GM18873 (cell line): Measurements from ENCODE around the gene CDKL5.

Experiments used
- ATAC-seq: cut with Tn5 transposase; IDR thresholded peaks from one replicate; pipeline ENCODE4 v1.9.1; 2021; ENCODE audit warnings: mild to moderate bottlenecking, moderate library complexity, moderate number of reproducible peaks; ENCODE audit not compliant: unreplicated experiment, low FRiP score

Gene CDKL5

DNA sequence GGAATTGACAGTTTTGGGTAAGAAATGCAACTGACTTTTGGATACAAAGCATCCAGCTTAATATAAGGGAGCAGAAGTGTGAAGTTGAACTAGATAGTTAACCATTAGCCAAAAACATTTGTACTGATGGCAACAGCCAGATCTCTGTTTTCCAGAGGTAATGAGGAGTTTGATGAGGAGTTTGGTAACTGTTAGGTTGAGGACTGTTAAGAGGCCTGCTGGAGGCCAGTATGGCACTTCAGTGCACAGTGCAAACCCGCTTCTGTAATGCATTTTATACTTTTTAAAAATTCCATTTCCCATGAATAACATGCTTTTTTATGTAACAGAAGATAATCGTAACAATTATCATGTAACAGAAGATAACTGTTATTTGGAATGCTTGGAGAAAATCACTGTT, 30.0 kb downstream of the CDKL5 start:
- ATAC-seq: no peak

DNA sequence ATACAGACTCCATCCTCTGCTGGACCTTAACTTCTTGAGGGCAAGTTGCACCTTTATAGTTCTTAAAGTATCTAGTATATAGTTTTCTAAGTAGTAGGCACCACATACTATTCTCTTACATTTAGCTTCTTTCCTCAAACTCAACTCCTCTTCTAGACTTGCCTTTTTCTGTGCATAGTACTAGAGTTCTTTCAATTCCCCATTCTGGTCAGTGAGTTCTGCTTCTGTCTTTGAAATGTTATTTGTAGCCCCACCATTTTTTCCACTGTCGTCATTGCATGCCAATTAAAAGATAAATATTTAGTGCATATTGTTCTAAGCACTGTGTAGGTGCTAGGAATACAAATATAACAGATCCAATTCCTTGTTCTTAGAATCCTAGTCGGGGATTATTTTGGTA, 31.6 kb downstream of the CDKL5 start:
- ATAC-seq: no peak

DNA sequence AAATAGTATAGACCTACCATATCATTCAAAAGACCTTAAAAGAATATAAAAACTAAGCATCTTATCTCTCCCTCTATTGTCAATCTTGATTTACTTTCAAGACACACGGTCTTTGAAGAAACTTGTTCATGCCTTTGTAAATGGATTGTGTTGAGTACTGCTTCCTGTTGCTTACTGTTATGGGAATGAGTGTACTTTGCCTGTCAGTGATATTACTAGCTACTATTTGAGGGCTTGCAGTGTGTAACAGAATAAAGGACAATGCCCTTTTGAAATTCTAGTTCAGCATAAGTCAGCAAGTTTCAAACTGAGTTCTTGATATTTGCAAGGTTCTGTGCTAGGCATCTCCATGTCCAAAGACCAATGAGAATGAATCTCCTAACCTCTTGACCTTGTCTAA, 36.0 kb downstream of the CDKL5 start:
- no peak for ATAC-seq

DNA sequence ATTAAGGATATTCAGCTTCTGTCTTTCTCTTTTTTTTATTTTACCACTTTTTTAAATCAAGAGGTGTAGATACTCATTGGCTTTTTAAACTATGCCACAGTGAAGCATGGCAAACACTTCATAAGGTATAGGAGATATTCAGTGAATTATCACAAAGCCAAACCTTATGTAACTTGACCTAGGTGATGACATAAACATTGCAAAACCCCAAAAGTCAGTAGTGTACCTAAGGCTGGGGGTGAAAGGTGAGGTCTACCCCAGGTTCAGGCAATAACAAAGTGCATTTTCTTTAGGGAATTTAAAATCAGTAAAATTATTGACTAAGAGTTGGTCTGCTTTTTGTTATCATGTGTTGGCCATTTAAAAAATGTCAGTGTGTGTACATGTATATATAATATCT, 39.1 kb downstream of the CDKL5 start:
- no peak for ATAC-seq

DNA sequence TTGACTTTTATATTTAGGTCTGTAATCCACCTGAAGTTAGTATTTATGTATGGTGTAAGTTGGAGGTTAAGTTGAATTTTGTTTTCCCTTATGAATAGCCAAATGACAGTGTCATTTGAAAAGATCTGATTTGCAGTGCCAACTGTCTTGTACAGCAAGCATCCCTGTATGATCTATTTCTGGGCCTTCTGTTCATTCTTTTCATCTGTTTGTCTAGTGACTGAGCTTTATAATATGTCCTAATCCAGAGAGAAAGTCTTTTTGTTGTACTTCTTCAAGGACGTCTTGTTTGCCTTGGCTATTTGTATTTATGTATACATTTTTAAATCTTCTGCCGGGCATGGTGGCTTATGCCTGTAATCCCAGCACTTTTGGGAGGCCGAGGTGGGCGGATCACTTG, 39.6 kb downstream of the CDKL5 start:
- ATAC-seq: no peak

DNA sequence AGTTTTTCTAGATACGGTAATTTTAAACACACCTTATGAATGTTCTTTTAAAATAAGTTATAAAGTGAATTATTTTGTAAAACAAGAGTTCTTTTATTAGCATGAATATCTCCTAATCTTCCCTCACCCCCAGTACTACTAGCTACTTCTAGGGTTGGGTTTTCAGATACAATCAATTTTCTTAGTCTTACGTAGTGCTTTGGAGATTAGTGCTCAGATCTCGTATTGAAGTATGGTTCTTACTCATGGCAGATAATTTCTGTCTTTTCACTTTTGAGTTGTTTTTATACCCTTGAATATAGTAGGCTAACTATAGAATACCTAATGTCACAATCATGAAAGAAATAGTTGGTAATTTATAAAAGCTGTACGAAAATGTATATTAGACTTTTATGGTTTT, 43.2 kb downstream of the CDKL5 start:
- ATAC-seq: no peak

DNA sequence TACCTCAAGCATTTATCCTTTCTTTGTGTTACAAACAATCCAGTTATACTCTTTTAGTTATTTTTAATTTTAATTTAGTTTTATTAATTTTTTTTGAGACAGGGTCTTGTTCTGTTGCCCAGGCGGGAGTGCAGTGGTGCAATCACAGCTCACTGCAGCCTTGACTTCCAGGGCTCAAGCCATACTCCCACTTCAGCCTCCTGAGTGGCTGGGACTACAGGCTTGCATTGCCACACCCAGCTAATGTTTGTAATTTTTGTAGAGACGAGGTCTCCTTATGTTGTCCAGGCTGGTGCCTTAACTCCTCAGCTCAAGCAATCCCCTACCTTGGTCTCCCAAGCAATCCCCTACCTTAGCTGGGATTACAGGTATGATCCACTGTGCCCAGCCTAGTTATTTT, 45.9 kb downstream of the CDKL5 start:
- ATAC-seq: no peak

DNA sequence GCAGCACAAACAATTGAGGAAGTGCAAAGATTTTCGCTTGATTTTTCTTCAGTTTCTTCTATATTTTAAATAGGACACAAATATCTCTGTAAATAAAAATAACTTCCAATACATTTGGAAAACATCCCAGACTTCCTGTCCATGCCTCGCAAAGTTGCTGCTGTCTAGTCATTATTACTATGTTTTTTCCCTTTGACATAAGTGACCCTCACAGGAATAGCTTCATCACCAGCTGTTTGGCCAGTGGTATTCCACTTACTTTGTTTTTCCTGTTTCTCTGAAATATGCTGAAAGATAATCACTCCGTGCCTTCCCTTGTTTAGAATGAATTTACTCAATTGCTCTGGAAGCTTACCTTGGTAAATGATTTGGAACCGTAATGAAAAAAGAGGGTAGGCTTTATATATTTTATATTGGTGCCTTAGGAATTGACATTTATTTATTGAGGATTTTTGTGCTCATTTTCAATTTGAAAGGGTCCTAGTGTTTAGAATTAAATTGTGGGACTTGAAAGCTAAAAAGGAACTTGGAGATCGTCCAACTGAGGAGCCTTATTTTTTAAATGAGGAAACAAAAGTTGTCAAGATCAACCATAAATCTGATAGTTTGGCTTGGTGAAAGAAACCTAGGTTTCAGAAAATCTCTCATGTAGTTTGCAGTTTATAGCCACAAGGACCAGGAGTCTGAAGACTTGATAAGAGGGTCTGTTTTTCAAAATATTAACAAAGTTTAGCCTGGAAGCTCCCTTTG, 65.6 kb downstream of the CDKL5 start:
- no peak for ATAC-seq

DNA sequence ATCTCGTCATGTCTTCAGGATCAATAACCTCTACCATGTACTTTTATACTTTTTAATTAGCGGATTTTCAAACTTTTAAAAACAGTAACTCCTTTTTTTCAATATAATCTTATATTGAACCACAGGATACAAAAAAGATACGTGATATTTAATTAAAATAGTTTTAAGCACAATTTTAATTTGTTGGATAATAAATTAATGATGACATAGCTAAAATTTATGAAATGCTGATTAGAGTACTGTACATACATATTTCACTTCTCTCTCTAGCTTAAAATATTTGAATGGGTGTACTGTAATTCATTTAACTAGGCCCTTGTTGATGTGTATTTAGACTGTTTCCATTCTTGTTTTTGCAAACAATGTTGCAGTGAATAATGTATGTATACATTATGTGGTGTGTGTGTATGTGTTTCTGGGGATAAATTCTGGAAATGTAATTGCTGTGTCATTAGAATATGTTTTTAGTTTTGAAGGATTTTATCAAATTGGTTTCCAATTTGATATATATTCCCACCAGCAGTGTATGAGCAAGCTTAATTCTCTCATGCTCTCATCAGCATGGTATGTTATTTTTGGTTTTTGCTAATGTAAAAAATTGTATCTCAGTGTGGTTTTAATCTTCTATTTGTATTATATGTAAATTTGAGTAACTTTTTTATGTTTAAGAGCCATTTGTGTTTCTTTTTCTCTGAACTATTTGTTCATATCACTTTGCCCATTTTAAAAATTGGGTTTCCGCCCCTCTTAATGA, 66.4 kb downstream of the CDKL5 start:
- no peak for ATAC-seq

DNA sequence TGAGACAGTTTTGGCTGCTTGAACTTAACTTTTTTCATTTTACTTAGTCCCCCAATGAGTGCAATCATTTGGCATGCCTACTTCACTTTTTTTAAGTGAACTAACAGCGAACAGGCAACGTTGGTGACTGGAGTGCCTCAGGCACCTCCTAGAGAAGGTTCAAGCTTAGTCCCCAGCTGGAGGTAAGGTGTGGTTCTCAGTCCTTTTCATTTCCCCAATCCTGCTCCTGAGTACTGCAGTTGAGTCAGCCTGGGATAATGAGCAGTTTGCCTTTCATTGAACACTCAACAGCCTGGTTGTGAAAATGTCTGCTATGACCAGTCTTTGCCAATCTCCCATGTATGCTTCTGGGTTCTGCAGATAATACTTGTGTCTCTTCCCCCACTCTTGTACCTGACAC, 109.5 kb downstream of the CDKL5 start:
- no peak for ATAC-seq

DNA sequence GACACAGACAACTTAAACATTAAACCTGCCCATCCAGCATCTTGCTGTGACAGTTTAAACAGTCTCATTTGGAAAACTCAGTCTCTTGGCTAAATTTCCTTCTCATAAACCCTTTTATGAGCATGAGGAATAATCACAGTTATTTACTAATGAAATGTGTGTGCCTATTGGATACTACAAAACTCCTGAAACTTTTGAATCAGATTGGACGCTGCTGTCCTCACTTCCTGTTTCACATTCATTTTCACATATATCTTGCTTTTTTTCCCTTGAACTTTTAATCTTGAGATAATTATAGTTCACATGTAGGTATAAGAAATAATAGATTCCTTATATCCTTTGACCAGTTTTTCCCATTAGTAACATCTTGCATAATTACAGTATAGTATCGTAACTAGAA, 111.7 kb downstream of the CDKL5 start:
- ATAC-seq: no peak

DNA sequence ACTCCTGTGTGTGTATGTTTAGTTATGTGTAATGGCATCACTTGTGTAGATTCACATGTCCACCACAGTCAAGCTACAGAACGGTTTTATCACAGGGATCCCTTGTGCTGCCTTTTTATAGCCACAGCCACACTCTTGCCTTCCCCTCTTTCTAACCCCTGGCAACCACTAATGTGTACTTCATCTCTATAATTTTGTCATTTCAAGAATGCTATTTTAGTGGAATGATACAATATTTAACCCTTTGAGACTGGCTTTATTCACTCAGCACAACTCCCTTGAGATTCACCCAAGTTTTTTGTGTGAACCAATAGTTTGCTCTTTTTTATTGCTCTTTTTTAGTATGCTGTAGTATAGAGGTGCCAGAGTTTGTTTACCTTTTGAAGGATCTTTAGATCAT, 112.1 kb downstream of the CDKL5 start:
- no peak for ATAC-seq

DNA sequence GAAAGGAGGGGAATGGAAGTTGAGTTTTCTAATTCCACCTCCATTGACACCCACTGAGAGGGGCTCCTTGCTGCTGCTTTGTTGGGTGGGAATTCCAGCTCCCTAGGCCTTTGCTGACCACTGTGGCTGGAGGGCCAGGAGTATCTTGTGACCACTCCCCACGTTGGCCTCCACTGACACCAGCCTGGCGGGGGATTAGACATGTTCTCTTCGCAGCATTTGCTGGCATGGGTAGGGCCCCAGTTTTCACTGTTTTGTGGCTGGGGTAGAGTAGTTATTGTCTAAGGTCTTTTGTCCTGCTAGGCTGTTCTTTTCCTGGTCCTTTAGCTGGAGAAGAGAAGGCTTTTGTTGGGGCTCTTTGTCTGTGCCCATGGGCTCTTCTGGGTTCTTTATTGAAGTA, 116.7 kb downstream of the CDKL5 start:
- no peak for ATAC-seq

DNA sequence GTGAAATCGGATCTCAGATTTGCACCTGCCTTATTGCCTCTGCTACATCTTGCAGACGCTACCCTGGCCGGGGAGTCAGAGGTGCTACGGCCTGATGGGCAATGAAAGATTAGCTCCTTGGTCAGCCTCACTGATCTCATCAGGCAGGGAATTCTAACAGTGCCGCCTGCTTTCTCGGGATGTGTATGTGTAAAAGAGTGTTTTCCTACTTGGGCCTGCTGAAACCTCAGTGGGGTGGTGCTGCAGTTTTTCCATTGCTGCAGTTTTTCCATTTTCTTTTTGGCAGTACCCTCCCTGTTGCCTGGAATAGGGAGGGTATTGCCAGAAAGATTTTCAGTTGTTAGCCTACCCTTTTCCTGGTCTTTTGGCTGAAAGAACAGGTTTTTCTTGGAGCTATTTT, 117.5 kb downstream of the CDKL5 start:
- ATAC-seq: no peak

DNA sequence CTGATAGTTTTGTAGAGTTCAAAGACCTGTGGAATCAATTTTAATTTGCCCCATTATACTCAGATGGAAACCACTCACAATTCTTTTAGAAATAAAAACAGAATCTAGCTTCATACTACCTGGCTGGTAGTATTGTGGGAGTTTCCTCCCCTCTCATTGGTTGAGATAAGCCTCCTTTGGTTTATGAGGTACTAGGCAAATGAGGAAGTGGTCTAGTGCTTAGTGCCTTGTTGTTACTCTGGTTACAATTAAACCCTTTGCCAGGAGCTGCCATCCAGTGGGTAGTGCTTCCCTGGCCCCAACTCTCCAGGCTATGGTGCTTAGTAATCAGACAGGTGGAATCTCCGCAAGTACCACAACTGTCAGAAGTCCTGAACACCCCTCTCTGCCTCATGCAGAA, 118.3 kb downstream of the CDKL5 start:
- no peak for ATAC-seq

DNA sequence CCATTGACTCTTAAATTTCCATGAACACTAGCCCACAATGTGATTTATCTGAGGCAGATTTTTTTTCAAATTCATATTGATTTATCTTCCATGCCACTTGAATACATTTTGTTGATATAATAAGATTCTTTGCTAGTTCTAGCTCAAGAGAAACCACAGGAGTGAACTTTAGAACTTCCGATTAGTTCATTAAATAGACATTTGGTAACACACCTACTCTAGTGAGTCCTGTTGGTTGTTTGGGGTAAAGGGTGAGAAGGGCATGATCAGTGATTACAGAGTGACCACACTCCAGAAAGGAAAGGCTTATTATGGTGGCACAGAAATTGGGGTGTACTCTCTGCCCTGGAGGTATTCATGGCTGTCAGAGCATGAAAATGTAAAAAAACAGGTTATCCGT, 120.4 kb downstream of the CDKL5 start:
- no peak for ATAC-seq

DNA sequence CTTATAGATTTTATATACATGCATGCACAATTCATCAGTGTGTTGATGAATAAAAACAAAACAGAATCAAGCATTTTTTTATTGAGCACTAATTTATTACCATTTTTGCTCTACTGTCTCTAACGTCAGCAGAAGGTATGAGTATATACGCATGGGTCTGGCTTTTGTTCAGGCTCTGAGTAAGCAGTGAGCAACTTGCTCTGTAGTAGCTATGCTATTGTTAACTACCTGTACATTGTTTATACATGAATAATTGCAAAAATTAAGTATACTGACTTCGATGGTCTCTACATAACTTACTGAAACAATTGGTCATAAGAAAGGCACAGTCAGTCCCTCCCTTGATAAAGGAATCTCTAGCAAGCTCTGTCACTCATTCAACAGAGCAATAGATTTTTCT, 123.6 kb downstream of the CDKL5 start:
- ATAC-seq: no peak

DNA sequence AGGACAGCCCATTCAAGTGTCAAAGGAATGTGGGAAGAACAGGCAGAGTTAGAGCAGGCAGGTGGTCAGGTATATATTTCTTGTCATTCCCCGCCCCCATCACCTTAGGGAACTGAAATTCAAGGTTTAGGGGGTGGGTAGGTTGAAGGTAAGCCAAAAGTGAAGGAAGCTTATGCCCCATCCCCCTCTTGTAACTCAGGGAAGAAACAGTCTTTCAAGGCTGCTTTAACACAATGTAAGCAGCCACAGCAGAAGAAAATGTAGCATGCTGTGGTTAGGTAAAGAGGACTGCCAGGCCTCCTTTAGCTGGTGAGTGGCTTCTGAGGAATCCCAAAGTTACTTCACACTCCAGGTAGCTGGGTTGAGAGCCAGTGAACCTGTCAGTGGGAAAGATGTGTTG, 124.2 kb downstream of the CDKL5 start:
- ATAC-seq: no peak

DNA sequence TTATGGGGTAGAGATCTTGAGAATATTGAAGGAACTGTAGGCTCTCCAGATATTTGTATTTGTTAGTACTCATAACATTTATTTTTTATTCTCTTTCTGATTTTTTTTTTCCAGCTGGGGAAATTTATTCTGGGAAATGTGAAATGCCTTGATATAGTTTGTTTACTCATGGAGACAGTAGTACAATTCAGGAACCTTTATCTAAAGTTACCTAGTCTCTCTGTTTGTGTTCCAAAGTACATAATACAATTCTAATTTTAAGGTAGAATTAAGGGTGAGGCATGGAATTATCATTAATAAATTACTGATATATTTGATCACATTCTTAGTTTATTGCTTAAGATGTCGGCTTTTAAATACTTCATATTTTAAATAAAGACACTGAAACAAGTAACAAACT, 132.5 kb downstream of the CDKL5 start:
- ATAC-seq: no peak

DNA sequence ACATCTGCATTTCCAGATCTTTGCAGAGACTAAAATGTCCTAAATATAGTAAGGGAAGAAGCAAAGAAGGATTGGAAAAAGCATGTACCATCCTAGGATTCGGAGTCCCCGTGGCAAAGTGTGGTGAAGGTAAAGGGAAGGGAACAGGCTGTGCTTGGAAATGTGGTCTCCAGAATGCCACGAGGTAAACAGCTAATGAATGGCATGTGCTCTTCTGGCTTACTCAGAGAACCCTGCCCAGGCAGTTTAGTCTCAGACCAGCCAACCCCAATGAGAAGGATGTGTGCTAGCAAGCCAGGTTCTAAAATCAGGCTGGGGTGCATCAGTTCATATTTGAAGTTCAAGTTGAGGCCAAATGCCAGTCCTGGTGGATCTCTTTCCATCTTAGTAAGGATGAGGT, 133.4 kb downstream of the CDKL5 start:
- no peak for ATAC-seq

DNA sequence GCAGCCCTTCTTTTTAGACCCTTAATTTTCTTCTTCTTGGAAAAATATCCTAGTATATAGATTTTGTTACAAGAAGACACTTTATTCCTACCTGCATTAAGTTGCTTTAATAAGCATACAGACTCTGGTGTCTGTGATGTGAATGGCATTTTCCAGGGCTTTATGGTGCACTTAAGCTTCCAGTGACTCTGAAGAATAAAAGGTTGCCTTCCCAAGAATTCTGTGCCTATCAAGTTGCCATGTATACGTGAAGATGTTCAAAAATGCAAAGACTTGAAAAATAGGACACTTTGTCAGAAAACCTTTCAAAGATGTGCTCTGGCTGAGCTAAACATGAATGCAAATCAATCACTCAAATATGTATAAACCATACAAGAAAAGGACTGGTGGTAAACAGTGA, 135.6 kb downstream of the CDKL5 start:
- no peak for ATAC-seq

DNA sequence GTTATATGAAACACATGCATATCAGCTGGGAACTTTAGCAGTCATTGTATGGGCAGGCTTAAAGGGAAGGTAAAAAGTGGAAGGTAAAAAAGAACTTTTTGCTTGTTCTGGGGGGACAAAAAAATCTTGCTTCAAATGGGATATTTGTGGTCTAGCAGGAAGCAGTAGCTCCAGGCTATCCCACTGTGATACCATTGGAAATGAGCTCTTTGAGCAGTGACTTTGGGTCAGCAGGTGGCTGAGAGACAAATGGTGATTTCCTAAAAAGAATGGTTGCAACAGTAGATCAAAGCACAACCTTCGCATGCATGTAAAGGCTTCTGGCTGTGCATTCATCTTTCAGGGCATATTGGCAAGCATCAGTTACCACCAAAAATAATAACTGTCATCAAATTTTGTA, 140.3 kb downstream of the CDKL5 start:
- no peak for ATAC-seq
